ENCODE data around the gene KCNE3.

GRCh38 chr11:74474316-74474715 is 7.0 kb upstream of the KCNE3 start:
- TF ChIP-seq EZH2phosphoT487 (IDR thresholded peaks at IDR 0.05; ENCODE audit: insufficient read depth, low read depth): no peak
- no peak for TF ChIP-seq EZH2 (IDR thresholded peaks at IDR 0.05; ENCODE audit: insufficient read depth, poor library complexity, severe bottlenecking)
